ENCODE data around the gene KRTAP6-2.

The KRTAP6-2 gene

DNA sequence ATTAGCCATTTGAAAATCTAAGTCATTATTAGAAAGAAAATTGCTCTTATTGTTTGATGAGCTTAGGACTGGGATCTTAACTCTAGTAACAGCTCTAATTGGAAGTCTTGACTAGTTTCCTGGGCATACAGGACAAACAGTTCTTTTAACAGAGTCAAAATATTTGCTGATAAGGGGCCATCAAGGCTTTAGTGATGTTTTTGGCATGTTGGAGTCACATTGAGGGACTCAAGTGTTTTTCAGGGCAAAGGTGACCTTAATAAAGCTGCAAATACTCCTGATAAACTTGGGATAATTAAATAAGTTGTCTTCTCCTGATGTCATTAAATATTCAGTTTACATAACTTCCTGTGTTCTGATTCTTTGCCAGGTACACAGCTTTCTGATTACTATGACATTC lies 31.1 kb downstream of the KRTAP6-2 start:
- no peak for DNase-seq (ENCODE audit: low spot score)

DNA sequence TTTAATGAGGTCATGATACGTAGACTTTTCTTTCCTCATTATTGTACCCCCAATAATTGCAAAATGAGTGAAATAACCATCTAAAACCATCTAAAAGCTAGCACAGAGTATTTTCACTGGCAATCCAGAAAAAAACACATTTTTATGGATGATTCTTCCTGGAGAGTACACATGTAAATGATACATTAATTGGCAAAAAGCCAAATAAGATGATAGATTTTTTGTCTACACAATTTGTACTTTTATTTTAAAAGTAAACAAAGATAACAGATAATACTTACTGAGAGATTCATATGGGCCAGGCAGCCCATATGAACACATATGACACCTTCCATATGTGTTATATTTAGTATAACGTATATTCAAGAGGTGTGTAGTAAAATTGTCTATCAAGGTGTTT lies 35.1 kb downstream of the KRTAP6-2 start:
- DNase-seq (ENCODE audit: low spot score), result no peak

DNA sequence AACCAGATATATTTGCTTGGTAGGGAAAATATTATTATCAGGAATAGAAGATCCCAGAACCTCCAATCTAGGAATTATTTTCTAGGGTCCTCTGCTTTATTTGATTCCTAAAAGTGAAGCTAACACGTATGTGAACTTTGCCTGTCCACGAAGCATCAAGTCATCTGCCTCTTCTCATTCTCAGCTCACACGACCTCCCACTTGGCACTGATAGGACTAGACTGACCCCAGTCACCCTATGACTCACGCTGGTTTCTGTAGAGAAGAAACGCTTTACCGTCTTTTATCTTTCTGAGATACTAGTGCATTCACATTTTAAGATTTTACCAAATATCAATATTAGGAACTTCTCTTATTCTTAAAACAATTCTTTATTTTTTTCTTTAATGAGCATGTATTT lies 35.6 kb downstream of the KRTAP6-2 start:
- DNase-seq (ENCODE audit: low spot score), result no peak

DNA sequence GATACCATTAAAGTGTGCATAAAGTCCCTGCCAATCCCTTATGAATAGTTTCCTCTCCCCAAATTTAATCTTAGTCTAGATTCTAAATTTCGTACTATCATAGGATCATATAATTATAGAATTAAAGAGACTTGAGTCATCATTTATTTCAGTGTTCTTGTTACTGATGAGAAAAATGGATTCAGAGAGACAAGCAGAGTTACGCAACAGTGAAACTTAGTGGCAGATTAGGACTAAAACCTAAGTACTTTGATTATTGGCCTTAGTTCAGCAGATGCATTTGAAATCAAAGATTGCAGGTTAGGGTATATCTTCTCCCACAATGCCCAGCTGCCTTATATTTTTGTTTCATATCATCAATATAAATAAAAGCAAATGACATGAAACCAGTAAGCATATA lies 36.7 kb downstream of the KRTAP6-2 start:
- DNase-seq (ENCODE audit: low spot score), result peak; percentile 9

DNA sequence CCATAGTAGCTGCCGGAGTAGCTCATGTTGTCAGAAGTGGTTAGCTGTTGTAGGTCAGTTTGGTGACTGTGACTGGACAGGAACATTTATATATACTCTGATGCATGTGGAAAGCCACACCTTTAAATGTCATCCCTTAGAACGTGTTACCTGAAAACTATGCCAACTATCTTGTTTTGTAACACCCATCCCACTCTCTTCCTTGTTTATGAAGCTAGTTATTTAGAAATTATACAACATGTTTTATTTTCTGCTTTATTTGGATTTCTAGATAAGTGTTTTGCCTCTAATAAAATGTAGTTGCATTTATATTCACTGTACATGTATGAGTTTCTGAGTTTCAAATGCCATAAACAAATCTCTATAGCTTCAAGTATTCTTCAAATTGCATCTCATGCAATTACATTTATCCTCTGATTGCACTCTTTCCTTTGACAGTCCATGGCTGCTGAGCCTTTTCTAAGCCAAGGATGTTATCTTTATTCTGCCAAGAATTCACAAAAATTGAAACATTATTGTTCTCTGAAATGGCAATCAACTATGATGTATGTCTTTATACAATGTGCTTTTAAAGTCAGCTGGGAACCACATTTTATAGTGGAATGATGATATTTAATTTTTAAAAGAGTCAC lies 37.3 kb downstream of the KRTAP6-2 start, which contains the start of gene KRTAP19-7:
KRTAP19-7 (minus strand) TSS at position 51 of the 632 bp plus-strand sequence; CDS start at position 26, 25 bp downstream.
- no peak for DNase-seq (ENCODE audit: low spot score)

DNA sequence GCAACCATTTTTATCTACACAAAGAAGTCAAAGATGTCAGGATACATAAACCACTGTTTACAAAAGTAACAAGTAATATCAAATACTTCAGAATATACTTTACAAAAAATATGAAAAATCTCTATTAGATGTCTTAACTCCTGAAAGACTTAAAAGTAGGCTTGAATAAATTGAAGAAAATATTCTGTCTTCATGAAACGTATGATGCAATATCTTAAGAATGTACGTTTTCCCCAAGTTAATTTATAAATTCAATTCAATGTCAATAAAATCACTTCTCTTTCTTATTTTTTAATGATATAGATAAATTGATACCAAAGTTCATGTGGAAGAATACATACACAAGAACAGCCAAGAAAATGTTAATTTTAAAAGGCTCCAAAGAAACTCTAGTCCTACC lies 43.6 kb downstream of the KRTAP6-2 start:
- DNase-seq (ENCODE audit: low spot score), result no peak

DNA sequence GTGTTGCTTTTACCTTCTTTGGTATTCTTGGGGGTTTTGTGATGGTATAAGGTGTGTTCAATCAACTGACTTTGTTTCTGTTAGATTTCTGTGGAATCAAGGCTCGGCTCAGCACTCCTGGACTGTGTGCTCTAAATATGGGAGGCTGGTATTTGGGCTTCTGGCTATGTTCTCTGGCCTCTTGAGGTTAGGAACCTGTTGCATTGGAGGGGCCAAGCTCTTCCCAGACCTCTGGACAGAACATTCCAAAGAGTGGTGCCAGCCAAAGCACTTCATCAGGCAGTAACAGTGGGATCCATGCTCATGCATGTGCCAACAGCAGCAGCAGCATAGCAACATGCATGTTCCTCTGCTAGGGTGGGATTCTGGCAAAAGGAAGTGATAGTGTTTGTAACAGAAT lies 45.9 kb downstream of the KRTAP6-2 start:
- no peak for DNase-seq (ENCODE audit: low spot score)

All from putamen (tissue), 1 donor.